Small intestine (tissue), 7 donors: ENCODE results near the gene ATF6. TPM values are rescaled to one million over a fixed set of nuclear protein-coding genes. Genes with fewer than 3 reads are reported as not detected.

Source experiments
- DNase-seq, 2 donors: peaks; one replicate each; pipeline versions ENCODE4 v3.0.0 to v3.0.0-alpha.2; 2013
- FAIRE-seq: peaks from 2 replicates; lab custom pipeline; 2012; peaks lifted over from hg19 to GRCh38; lab: Jason Lieb, UNC
- H3K27ac ChIP-seq, 3 donors: one replicate each; pipeline ENCODE4 v1.5.1; 2013; ENCODE audit warnings: low read length in 2 of 3, mild to moderate bottlenecking in 2 of 3, control low read depth in 1 of 3, inconsistent platforms in 1 of 3, low read depth in 1 of 3, moderate library complexity in 1 of 3
- H3K27me3 ChIP-seq, 3 donors: one replicate each; pipeline ENCODE4 v1.6.1; 2013; ENCODE audit warnings: low read length in 3 of 3, inconsistent platforms in 1 of 3; ENCODE audit not compliant: control insufficient read depth in 3 of 3, insufficient read depth in 3 of 3
- H3K36me3 ChIP-seq, 3 donors: one replicate each; pipeline ENCODE4 v1.6.1; 2013; ENCODE audit warnings: low read length in 3 of 3, inconsistent platforms in 1 of 3, low read depth in 1 of 3, mild to moderate bottlenecking in 1 of 3, moderate library complexity in 1 of 3; ENCODE audit not compliant: control insufficient read depth in 3 of 3, insufficient read depth in 2 of 3
- H3K4me1 ChIP-seq, 3 donors: one replicate each; pipeline ENCODE4 v1.6.1; 2013; ENCODE audit warnings: low read length in 2 of 3, inconsistent platforms in 1 of 3, low read depth in 1 of 3, mild to moderate bottlenecking in 1 of 3, moderate library complexity in 1 of 3; ENCODE audit not compliant: control insufficient read depth in 3 of 3, insufficient read depth in 2 of 3
- H3K4me3 ChIP-seq, 3 donors: one replicate each; pipeline ENCODE4 v1.5.1; 2013; ENCODE audit warnings: low read length in 3 of 3, control low read depth in 1 of 3, inconsistent platforms in 1 of 3, low read depth in 1 of 3, mild to moderate bottlenecking in 1 of 3, moderate library complexity in 1 of 3
- H3K9me3 ChIP-seq, 2 donors: one replicate each; pipeline ENCODE4 v1.6.1; 2013; ENCODE audit warnings: low read depth in 1 of 2, low read length in 1 of 2; ENCODE audit not compliant: control insufficient read depth in 2 of 2, insufficient read depth in 1 of 2
- WGBS, 3 donors: extraction: QIAGEN DNeasy Blood & Tissue Kit; methylation state at CpG; one replicate each; pipeline ENCODE4 v1.1.7; 2013; 5-methylcytosine and 5-hydroxymethylcytosine counted together
- polyA plus RNA-seq, 4 donors: library from polyadenylated mRNA; stranded (reverse) in 3 of 4; unstranded in 1 of 4; fragments of 200-250 nt in 3 of 4; fragments of 120-200 nt in 1 of 4; gene quantifications; one replicate each; pipeline versions ENCODE4 v1.2.1 to v1.2.3, GENCODE V29; 2013
- donor health status: healthy with polysubstance abuse.
- donor health status: control.
- donor health status: control.
- donor health status: Bipolar disorder and iron deficiency.
- donor health status: healthy.

Gene ATF6
- polyA plus RNA-seq, 4 donors: 2.7 to 19.6 (median 6.1) TPM

DNA sequence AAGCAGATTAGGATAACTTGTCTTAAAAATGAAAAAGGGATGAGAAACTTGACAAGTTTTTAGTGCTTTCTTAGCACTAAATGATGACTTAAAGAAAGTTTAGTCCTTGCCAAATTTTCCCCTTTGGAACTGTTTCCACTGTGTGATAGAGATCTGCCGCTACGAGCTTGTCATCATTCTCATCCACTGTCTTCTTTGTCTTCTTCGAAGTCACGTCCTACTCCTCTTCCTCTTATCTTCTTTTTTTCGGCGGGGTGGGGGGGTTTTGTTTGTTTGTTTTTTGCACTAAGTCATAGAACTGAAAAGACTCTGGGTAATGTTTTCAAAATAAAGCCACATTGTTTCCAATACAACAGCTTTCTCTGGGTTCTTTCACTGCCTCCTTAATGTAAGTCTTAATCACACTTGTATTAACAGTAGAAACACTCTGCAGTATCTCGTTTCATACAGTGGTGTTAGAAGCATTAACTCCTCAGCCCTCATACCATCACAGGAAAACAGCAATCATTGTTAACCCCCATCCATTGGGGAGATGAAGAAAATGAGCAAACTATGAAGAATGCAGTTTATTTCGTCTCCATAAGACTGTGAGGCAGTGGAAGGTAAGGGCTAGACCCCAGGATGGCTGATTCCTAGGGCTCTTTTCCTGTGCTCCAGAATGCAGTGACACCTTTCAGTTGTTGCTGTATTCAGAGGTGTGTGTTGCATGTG lies 175.8 kb downstream of the ATF6 start:
- Histone ChIP-seq H3K4me1 (no peaks in the 10 kb centered on the region), H3K27me3 (no peaks in the 10 kb centered on the region), H3K36me3 (no peaks in the 10 kb centered on the region), H3K4me3 (no peak overlapping the region), H3K9me3 (no peaks in the 10 kb centered on the region), H3K27ac (no peak overlapping the region)
- WGBS, 3 donors: 79 to 94% (median 91%) methylated on average over 8 of the region's 8 CpGs
- FAIRE-seq (no peak), DNase-seq (no peak)

GRCh38 chr1:161943737-161944136 lies 177.6 kb downstream of the ATF6 start:
- no peak overlapping the region for H3K4me3 ChIP-seq
- DNase-seq: peak; percentile 14 to 35
- FAIRE-seq: no peak
- WGBS, 3 donors: 81 to 95% (median 87%) methylated on average over 1 of the region's 1 CpG
- no peaks in the 10 kb centered on the region for H3K27me3 ChIP-seq
- H3K4me1 ChIP-seq: no peaks in the 10 kb centered on the region
- H3K27ac ChIP-seq: no peak overlapping the region
- H3K9me3 ChIP-seq: no peaks in the 10 kb centered on the region
- no peaks in the 10 kb centered on the region for H3K36me3 ChIP-seq

GRCh38 chr1:161944381-161944780 lies 178.3 kb downstream of the ATF6 start:
- FAIRE-seq (no peak), DNase-seq (no peak)
- H3K27me3 ChIP-seq: no peaks in the 10 kb centered on the region
- H3K9me3 ChIP-seq: no peaks in the 10 kb centered on the region
- no peak overlapping the region for H3K4me3 ChIP-seq
- 90 to 93% (median 92%) methylated on average over 2 of the region's 2 CpGs for WGBS, 3 donors
- H3K36me3 ChIP-seq: no peaks in the 10 kb centered on the region
- H3K27ac ChIP-seq: no peak overlapping the region
- no peaks in the 10 kb centered on the region for H3K4me1 ChIP-seq

GRCh38 chr1:161945306-161946060 lies 179.4 kb downstream of the ATF6 start:
- no peaks in the 10 kb centered on the region for H3K27me3 ChIP-seq
- no peaks in the 10 kb centered on the region for H3K9me3 ChIP-seq
- H3K27ac ChIP-seq: no peak overlapping the region
- H3K4me3 ChIP-seq: no peak overlapping the region
- 90 to 91% (median 90%) methylated on average over 3 of the region's 3 CpGs for WGBS, 3 donors
- H3K36me3 ChIP-seq: no peaks in the 10 kb centered on the region
- no peak for FAIRE-seq
- H3K4me1 ChIP-seq: no peaks in the 10 kb centered on the region
- DNase-seq: no peak

- no peaks in the 10 kb centered on the region for H3K36me3 ChIP-seq
- H3K27ac ChIP-seq: no peak overlapping the region
- FAIRE-seq: no peak
- H3K4me3 ChIP-seq: no peak overlapping the region
- H3K9me3 ChIP-seq: no peaks in the 10 kb centered on the region
- no peaks in the 10 kb centered on the region for H3K27me3 ChIP-seq
- no peak for DNase-seq
- WGBS, 3 donors: 87 to 98% (median 95%) methylated on average over 5 of the region's 5 CpGs
- H3K4me1 ChIP-seq: no peaks in the 10 kb centered on the region
These were observed 180.2 kb downstream of the ATF6 start for GRCh38 chr1:161946071-161946987.

- no peak for FAIRE-seq
- Histone ChIP-seq H3K9me3 (no peaks in the 10 kb centered on the region), H3K27ac (no peak overlapping the region), H3K4me3 (no peak overlapping the region), H3K27me3 (no peaks in the 10 kb centered on the region), H3K36me3 (no peaks in the 10 kb centered on the region), H3K4me1 (no peaks in the 10 kb centered on the region)
- 65 to 85% (median 82%) methylated on average over 4 of the region's 4 CpGs for WGBS, 3 donors
- DNase-seq: no peak
These were observed 182.3 kb downstream of the ATF6 start for GRCh38 chr1:161948435-161948834.

DNA sequence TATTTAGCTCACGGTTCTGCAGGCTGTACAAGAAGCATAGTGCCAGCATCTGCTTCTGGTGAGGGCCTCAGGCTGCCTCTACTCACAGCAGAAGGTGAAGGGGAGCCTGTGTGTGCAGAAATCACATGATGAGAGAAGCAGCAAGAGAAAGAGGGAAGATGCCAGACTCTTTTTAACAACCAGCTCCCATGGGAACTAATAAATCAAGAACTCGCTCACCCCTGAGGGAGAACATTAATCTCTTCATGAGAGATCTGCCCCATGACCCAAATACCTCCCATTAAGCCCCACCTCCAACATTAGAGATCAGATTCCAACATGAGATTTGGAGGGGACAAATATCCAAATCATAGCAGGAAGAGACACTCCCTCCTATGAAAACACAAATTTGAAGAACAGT lies 183.4 kb downstream of the ATF6 start:
- FAIRE-seq (no peak), DNase-seq (no peak)
- Histone ChIP-seq H3K4me1 (no peaks in the 10 kb centered on the region), H3K36me3 (no peaks in the 10 kb centered on the region), H3K27me3 (no peaks in the 10 kb centered on the region), H3K4me3 (no peak overlapping the region), H3K9me3 (no peaks in the 10 kb centered on the region), H3K27ac (no peak overlapping the region)
- WGBS, 3 donors: 83 to 96% (median 84%) methylated on average over 2 of the region's 2 CpGs

GRCh38 chr1:161950377-161950776 lies 184.3 kb downstream of the ATF6 start:
- DNase-seq: no peak
- WGBS, 3 donors: 92 to 97% (median 97%) methylated on average over 1 of the region's 1 CpG
- FAIRE-seq: no peak
- H3K9me3 ChIP-seq: no peaks in the 10 kb centered on the region
- no peaks in the 10 kb centered on the region for H3K4me1 ChIP-seq
- H3K4me3 ChIP-seq: no peak overlapping the region
- no peaks in the 10 kb centered on the region for H3K36me3 ChIP-seq
- H3K27me3 ChIP-seq: no peaks in the 10 kb centered on the region
- no peak overlapping the region for H3K27ac ChIP-seq
